SJSA1 (cell line): ENCODE measurements around the gene SCYL1. TPM values are rescaled to one million over a fixed set of nuclear protein-coding genes. Genes with fewer than 3 reads are reported as not detected.

Experiments used
- DNase-seq, 2 experiments: peaks; one replicate each; pipeline ENCODE4 v3.0.0-alpha.2; 2015 to 2020; ENCODE audit warnings: low spot score in 2 of 2, low read depth in 1 of 2
- H3K27ac ChIP-seq: fragments of 250-450 bp; sonication (Bioruptor Pico); 2 replicates; pipeline ENCODE4 v1.5.1; 2020; ENCODE audit warnings: mild to moderate bottlenecking, moderate library complexity
- H3K27me3 ChIP-seq: fragments of 250-450 bp; sonication (Bioruptor Pico); replicated peaks from 2 replicates; pipeline ENCODE4 v1.5.1; 2020; ENCODE audit warnings: mild to moderate bottlenecking, moderate library complexity
- H3K36me3 ChIP-seq: fragments of 250-450 bp; sonication (Bioruptor Pico); 2 replicates; pipeline ENCODE4 v1.5.1; 2020; ENCODE audit warnings: mild to moderate bottlenecking
- H3K4me1 ChIP-seq: fragments of 250-450 bp; sonication (Bioruptor Pico); replicated peaks from 2 replicates; pipeline ENCODE4 v1.6.1; 2021; ENCODE audit warnings: mild to moderate bottlenecking
- H3K4me3 ChIP-seq: fragments of 250-450 bp; sonication (Bioruptor Pico); 2 replicates; pipeline ENCODE4 v1.5.1; 2020; ENCODE audit warnings: mild to moderate bottlenecking
- H3K9me3 ChIP-seq: fragments of 250-450 bp; sonication (Bioruptor Pico); replicated peaks from 2 replicates; pipeline ENCODE4 v1.5.1; 2020; ENCODE audit warnings: mild to moderate bottlenecking
- total RNA-seq: library from RNA; depleted of rRNA; stranded (reverse); fragments of >200 nt; shearing (Covaris generic); gene quantifications from 2 replicates; pipeline ENCODE4 v1.2.3, GENCODE V29; 2014; rRNA removed

SCYL1 gene
- total RNA-seq, 1 experiment from 2014 or later = 130 TPM

DNA sequence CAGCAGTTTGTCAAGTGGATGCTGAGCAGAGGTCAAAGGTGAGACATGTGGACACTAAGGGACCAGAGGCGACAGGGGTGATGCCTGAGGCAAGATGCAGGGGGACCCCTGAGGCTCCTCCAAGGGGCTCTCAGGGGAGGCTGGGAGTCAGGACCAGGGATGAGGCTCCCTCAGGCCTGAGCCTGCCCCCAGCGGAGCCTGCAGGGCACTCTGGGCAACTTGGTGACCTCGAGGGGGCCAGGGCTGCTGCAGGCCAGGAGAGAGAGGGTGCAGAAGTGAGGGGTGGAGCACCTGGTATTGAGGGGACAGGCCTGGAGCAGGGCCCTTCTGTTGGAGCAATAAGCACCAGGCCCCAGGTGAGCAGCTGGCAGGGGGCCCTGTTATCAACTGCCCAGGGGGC, 57.0 kb downstream of the SCYL1 start:
- no peak overlapping the region for H3K27ac ChIP-seq
- no peak for DNase-seq
- peaks cover 19% of the 10 kb centered on the region for H3K4me1 ChIP-seq
- no peak overlapping the region for H3K4me3 ChIP-seq
- 0 out of 2 replicates have a peak, but pooled peaks cover 3% of the 10 kb centered on the region for H3K9me3 ChIP-seq
- peaks cover 67% of the 10 kb centered on the region for H3K36me3 ChIP-seq
- H3K27me3 ChIP-seq = no peaks in the 10 kb centered on the region

DNA sequence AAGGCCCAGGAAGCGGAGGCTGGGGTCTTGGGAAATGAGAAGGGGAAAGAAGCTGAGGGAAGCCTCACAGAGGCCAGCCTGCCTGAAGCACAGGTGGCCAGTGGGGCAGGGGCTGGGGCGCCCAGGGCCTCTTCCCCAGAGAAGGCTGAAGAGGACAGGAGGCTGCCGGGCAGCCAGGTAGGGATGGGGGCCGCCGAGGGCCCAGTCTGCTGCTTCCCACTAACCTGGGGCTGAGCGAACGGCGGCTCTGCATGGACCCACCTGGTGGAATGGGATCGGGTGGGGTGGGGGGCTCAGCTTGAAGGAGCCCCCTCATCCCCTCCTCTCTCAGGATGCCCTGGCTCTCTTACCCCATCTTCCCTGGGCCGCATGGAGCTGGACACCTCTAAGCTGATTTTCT, 58.7 kb downstream of the SCYL1 start:
- H3K27ac ChIP-seq = no peak overlapping the region
- no peak overlapping the region for H3K4me3 ChIP-seq
- no peak for DNase-seq
- peaks cover 3% of the 10 kb centered on the region; the same call in 1 of the 2 replicates for H3K9me3 ChIP-seq
- H3K36me3 ChIP-seq = peaks cover 80% of the 10 kb centered on the region
- H3K4me1 ChIP-seq = peaks cover 14% of the 10 kb centered on the region
- H3K27me3 ChIP-seq = no peaks in the 10 kb centered on the region

DNA sequence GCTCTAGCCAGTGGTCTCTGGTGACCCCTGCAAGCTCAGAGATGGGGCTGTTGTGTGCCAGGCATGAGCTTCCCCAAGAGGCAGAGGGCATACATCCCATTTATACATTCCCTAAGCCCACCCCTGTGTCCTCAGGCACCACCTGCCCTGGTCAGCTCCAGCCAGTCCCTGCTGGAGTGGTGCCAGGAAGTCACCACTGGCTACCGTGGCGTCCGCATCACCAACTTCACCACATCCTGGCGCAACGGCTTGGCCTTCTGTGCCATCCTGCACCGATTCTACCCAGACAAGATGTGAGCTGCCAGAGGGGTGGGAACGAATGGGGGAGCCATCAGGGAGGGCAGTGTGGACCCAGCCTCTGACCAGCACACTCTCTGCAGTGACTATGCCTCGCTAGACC, 59.2 kb downstream of the SCYL1 start:
- Histone ChIP-seq H3K4me3 (no peak overlapping the region), H3K36me3 (peaks cover 86% of the 10 kb centered on the region), H3K9me3 (peaks cover 3% of the 10 kb centered on the region; the same call in 1 of the 2 replicates), H3K27me3 (no peaks in the 10 kb centered on the region), H3K4me1 (peaks cover 14% of the 10 kb centered on the region), H3K27ac (no peak overlapping the region)
- no peak for DNase-seq

DNA sequence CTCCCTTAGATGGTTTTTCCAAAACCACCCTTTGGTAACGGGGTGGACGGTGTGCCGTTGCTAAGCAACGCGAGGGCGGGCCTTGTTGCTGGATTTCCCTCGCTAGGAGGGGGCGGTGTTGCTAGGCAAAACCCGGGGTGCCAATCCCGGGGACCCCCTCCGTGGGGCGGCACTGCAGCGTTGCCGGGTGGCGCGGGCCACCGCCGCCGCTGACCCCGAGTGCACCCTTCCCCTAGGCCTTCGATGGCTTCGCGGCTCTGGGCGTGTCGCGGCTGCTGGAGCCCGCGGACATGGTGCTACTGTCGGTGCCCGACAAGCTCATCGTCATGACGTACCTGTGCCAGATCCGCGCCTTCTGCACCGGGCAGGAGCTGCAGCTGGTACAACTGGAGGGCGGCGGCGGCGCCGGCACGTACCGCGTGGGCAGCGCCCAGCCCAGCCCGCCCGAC, 59.9 kb downstream of the SCYL1 start:
- Histone ChIP-seq H3K36me3 (peaks cover 92% of the 10 kb centered on the region), H3K4me1 (peaks cover 14% of the 10 kb centered on the region), H3K27me3 (no peaks in the 10 kb centered on the region), H3K4me3 (no peak overlapping the region), H3K9me3 (peaks cover 3% of the 10 kb centered on the region; the same call in 1 of the 2 replicates), H3K27ac (no peak overlapping the region)
- DNase-seq = no peak

GRCh38 chr11:65585396-65586246, 60.7 kb downstream of the SCYL1 start:
- no peak for DNase-seq
- H3K4me1 ChIP-seq = peaks cover 14% of the 10 kb centered on the region
- no peak overlapping the region for H3K27ac ChIP-seq
- no peaks in the 10 kb centered on the region for H3K27me3 ChIP-seq
- H3K4me3 ChIP-seq = no peak overlapping the region
- H3K36me3 ChIP-seq = peaks cover 92% of the 10 kb centered on the region
- peaks cover 3% of the 10 kb centered on the region; the same call in 1 of the 2 replicates for H3K9me3 ChIP-seq

DNA sequence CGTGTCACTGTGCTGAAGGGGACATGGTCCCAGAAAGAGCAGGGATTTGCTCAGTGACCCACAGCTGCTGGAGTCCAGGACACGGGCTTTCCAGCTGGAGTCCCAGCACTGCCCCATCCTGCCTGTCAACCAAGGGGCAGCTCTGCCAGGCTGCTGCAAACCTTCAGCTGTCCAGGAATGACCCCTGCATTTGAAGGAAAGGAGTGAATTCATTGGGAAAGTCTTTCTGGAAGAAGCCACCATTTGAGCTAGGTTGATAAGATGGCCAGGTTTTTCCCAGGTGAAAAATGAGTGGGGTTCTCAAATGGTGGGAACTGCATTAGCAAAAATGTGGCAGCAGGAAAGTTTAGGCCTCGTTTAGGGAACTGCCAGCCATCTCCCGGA, 61.4 kb downstream of the SCYL1 start:
- no peaks in the 10 kb centered on the region for H3K27me3 ChIP-seq
- DNase-seq = no peak
- H3K27ac ChIP-seq = no peak overlapping the region
- peaks cover 14% of the 10 kb centered on the region for H3K4me1 ChIP-seq
- H3K4me3 ChIP-seq = no peak overlapping the region
- H3K9me3 ChIP-seq = peaks cover 3% of the 10 kb centered on the region; the same call in 1 of the 2 replicates
- peaks cover 91% of the 10 kb centered on the region for H3K36me3 ChIP-seq

- Histone ChIP-seq H3K27ac (no peak overlapping the region), H3K9me3 (peaks cover 3% of the 10 kb centered on the region; the same call in 1 of the 2 replicates), H3K4me3 (no peak overlapping the region), H3K36me3 (peaks cover 89% of the 10 kb centered on the region), H3K4me1 (peaks cover 14% of the 10 kb centered on the region), H3K27me3 (no peaks in the 10 kb centered on the region)
- no peak for DNase-seq
These were observed 61.8 kb downstream of the SCYL1 start for GRCh38 chr11:65586676-65587075.

Other genes with a start within 250 kb of the SCYL1 start
- 10.5 and 16.6 TPM in 2 replicates for gene CDC42EP2, start 210.2 kb upstream of the SCYL1 start, total RNA-seq
- 87.6 and 105 TPM in 2 replicates for gene DPF2, start 191.2 kb upstream of the SCYL1 start, total RNA-seq
- gene TIGD3, start 170.3 kb upstream of the SCYL1 start, total RNA-seq = 0.25 TPM in 1 of 2 replicates, not detected in the other
- 3.1 and 5.3 TPM in 2 replicates for gene SLC25A45, start 142.4 kb upstream of the SCYL1 start, total RNA-seq
- 90.2 and 125 TPM in 2 replicates for gene FRMD8, start 138.4 kb upstream of the SCYL1 start, total RNA-seq
- 6.9 and 12.1 TPM in 2 replicates for gene NEAT1, start 102.3 kb upstream of the SCYL1 start, total RNA-seq
- gene MALAT1, start 26.0 kb upstream of the SCYL1 start, total RNA-seq = 1,620 and 2,210 TPM in 2 replicates
- 22.9 and 52.0 TPM in 2 replicates for gene LTBP3, start 33.3 kb downstream of the SCYL1 start, total RNA-seq
- gene ZNRD2, start 45.4 kb downstream of the SCYL1 start, total RNA-seq = 109 and 111 TPM in 2 replicates
- gene FAM89B, start 47.5 kb downstream of the SCYL1 start, total RNA-seq = 35.1 and 64.9 TPM in 2 replicates
- 103 and 107 TPM in 2 replicates for gene EHBP1L1, start 51.0 kb downstream of the SCYL1 start, total RNA-seq
- 0.13 TPM in 1 of 2 replicates, not detected in the other for gene KCNK7, start 70.7 kb downstream of the SCYL1 start, total RNA-seq
- gene MAP3K11, start 89.1 kb downstream of the SCYL1 start, total RNA-seq = 37.9 and 55.8 TPM in 2 replicates
- gene PCNX3, start 90.7 kb downstream of the SCYL1 start, total RNA-seq = 27.5 and 39.7 TPM in 2 replicates
- gene SIPA1, start 113.0 kb downstream of the SCYL1 start, total RNA-seq = 48.0 and 56.1 TPM in 2 replicates
- gene RELA, start 137.8 kb downstream of the SCYL1 start, total RNA-seq = 51.7 and 63.3 TPM in 2 replicates
- 90.5 and 119 TPM in 2 replicates for gene KAT5, start 187.2 kb downstream of the SCYL1 start, total RNA-seq
- 168 and 170 TPM in 2 replicates for gene RNASEH2C, start 195.7 kb downstream of the SCYL1 start, total RNA-seq